ENCODE results near the gene SZT2.
"Not testable (repeated sequence)": the region's sequence is repeated elsewhere in the genome, so short reads cannot be mapped to it uniquely, and the experiment has no call there.

The SZT2 gene

DNA sequence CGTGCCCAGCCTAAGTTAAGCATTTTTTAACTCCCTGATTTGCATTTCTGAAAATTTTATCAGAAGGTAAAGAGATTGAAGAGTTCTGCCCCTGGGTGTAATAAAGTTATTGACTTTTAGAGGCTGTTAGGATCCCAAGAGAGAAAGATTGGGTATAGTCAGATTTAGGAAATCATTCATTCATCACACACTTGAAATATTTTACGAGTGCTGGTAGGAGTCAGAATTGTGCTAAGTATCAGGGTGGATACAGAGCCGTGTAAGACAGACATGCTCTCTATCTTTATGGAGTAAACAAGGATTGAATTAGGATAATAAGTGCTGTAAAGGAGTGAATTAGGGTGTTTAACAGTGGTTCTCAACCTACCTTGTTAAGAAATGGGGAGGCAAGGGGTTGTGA lies 3.0 kb downstream of the SZT2 start:
- DNase-seq: no peak

- no peak for DNase-seq
Measured at GRCh38 chr1:43395523-43395922, 5.8 kb downstream of the SZT2 start.

DNA sequence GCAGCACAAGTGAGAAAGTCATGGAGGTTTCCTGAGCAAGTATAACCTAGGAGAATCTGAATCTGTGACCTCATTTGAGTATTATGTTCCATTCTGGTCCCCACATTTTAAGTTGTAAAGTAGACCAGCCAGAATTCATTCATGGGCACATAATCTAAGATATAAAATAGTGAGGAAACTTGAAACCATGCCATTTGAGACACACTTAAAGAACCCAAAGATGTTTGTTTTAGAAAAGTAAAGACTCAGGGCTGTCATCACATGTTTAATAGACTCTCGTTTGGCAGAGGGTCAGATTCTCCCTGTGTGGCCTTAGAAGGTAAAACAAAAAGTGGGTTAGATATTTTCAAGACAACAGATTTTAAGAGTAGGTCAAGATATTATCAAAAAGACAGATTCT lies 6.4 kb downstream of the SZT2 start:
- no peak for DNase-seq

DNA sequence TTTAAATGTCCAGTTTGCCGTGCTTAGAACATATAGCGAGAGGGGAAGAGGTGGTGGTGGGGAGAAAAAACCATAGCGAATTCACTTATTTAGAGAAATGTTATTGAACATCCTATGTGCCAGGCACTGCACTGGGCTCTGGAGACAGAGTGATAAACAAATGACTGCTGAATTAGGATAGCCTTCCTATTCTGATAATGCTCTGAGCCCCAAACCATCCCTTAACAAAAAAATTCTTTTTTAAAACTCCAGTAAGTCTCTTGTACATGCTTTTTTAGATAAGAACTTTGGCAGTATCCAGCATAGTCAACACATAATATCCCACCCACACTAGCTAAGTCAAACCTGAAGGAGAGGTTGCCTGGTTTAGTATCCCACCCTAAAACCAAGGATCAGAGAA lies 8.5 kb downstream of the SZT2 start:
- no peak for DNase-seq

DNA sequence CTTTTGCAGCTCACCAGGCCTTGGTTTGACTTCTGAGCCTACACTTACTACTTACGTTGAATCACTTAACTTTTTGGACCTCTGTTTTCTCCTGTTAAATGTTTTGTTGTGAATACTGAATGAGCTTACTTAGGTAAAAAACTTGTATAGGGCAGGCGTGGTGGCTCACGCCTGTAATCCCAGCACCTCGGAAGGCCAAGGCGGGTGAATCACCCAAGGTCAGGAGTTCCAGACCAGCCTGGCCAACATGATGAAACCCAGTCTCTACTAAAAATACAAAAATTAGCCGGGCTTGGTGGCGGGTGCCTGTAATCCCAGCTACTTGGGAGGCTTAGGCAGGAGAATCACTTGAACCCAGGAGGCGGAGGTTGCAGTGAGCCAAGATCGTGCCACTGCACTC lies 10.7 kb downstream of the SZT2 start:
- not testable (repeated sequence) for DNase-seq

DNA sequence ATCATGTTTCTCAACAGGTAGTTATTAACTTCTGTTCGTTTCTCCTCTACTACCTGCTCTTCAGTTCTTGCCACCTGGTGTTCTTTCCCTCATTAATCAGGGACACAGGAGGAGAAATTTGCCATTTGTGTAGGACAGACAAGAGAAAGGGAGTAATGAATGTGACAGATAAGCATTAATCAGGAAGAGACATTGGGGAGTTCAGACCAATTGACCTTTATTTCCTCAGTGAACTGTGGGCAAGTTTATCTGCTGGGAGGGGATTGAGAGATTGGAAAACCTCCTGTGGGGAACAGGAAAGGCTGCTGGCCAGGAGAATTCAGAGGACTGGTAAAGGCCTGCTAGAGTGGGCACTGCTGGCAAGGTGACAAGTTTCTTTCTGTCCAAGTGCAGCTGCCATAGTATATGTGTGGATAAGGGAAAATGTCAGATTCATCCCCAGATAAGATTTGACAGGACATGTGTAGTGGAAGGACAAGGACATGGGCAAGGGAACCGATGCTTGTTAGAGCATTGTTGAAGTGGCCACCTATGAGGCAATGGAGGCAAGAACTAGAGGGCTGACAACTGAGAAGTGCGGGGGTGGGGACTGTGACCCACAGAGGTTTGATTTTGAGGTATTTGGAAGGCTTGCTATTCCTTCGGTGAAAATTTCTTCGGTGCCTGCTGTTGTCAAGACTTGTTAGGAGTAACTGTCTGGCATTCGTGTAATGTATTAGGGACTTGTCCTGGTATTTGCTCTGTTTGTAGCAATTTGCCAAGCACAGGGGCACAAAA lies 12.6 kb downstream of the SZT2 start:
- no peak for DNase-seq

DNA sequence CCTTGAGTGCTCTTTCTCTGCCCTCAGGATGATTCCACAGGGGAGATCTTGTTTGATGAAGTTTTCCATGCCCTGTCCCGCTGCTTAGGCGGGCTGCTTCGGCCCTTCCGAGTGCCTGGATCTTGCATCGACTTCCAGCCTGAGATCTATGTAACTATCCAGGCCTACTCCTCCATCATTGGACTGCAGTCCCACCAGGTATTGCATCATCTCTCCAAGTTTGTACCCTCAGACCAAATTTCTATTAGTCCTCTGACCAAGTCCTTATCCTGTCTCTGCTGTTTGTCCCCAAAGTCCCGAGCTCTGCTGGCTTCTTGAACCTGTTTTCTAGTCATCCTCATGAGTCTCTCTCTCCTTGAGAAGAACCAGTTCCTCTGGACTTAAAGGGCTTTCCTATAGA lies 14.7 kb downstream of the SZT2 start:
- no peak for DNase-seq

GRCh38 chr1:43405219-43405875 lies 15.6 kb downstream of the SZT2 start:
- DNase-seq: no peak

DNA sequence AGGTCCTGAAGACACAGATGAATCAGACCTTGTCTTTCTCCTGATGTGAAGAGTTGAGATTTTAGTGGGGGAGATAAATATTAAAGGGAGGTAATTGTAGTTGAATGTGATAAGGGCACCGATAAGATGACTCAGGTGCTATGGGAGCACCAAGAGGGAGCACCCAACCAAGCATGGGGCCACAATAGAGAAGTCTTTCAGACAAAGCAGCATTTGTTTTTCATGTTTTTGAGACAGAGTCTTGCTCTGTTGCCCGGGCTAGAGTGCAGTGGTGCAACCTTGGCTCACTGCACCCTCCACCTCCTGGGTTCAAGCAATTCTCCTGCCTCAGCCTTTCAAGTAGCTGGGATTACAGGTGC lies 16.2 kb downstream of the SZT2 start:
- DNase-seq: no peak

DNA sequence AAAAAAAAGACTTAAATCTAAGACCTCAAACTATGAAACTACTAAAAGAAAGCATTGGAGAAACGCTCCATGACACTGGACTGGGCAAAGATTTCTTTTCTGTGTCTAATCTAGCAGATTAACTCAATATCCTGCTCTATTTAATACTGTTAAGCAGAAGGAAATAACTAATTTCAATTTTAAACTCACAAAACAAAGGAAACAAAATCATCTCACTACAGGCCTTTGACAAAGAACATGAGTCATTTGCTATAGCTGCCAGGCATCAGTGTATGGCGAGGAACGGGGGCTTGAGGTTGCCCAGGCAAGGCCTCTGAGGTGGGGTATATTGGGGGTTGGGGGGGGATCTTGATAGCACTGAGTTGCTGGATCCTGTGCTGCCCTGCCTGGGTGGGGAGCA lies 20.9 kb downstream of the SZT2 start:
- no peak for DNase-seq

GRCh38 chr1:43413426-43413825 lies 23.7 kb downstream of the SZT2 start:
- DNase-seq: not testable (repeated sequence)

DNA sequence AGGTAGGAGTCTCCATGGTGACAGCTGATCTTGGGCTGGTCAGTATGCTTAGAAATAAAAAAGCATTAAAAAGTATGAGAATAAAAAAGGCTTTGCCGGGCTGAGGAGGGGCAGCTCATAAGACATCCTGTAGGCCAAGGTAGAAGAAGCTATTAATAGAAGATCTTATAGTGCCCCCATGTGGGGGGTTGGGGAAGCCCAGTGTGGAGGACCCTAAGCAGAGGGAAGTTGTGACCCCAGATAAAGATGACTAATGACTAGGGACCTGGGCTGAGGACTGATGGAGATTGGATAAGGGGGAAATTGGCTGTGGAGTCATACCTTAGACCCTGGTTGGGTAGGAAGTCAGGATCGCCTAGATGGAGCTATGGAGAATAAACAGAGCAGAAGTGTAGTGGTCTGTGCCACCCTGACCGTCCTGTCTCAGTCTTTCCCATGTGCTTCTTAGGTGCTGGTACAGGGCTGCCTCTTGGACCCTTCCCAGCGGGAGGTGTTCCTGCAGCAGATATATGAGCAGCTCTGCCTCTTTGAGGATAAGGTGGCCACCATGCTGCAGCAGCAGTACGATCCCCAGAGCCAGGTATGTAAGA lies 25.0 kb downstream of the SZT2 start:
- peak; percentile 63 for DNase-seq

- no peak for DNase-seq
Measured at GRCh38 chr1:43415901-43416300, 26.2 kb downstream of the SZT2 start.

- no peak for DNase-seq
Measured at GRCh38 chr1:43418858-43419257, 29.2 kb downstream of the SZT2 start.

GRCh38 chr1:43419627-43420425 lies 30.1 kb downstream of the SZT2 start:
- no peak for DNase-seq

DNA sequence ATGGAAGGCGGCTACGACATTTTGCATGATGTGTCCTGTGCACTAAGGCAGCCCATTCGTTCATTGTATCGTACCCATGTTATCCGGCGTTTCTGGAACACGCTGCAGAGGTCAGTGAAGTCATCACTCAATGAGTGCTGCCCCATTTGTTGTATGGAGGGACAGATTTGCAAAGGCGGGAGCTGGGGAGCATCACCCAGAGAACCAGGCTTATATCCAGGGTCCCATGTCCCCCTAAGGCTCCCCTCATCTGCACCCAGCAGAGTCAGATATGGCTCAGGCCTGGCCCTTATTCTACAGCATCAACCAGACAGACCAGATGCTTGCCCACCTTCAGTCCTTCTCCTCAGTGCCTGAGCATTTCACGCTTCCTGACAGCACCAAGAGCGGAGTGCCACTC lies 31.2 kb downstream of the SZT2 start:
- DNase-seq: no peak

- no peak for DNase-seq
Measured at GRCh38 chr1:43421396-43421795, 31.7 kb downstream of the SZT2 start.

DNA sequence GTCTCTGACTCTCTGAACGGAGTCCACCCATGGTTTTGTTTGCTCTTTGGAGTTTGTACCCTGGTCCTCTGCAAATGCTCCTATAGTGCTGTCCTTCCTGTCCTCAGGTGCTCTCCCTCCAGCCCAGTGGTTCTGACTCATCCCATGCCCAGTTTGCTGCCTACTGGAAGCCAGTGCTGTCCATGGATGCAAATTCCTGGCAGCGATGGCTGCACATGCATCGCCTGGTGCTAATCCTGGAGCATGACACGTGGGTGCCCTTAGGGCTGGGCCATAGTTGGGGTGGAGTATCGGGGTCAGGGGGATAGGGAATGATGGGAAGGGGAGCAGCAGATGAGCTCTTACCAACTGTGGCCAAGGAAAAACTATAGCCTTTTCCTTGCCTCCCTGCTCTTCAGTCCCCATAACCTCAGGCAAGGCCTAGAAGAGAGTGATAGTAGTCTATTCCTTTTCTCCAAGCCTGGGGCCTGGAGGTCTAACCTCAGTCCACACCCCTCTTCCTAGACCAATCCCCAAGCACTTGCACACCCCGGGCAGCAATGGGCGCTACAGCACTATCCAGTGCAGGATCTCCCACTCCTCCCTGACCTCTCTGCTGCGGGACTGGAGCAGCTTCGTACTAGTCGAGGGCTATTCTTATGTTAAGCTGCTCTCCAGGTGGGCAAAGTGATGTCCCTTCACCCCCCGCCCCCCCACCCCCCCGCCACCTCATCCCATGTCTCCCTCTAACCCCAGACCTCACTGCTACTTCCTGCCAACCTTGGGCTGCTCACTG lies 32.5 kb downstream of the SZT2 start:
- no peak for DNase-seq

DNA sequence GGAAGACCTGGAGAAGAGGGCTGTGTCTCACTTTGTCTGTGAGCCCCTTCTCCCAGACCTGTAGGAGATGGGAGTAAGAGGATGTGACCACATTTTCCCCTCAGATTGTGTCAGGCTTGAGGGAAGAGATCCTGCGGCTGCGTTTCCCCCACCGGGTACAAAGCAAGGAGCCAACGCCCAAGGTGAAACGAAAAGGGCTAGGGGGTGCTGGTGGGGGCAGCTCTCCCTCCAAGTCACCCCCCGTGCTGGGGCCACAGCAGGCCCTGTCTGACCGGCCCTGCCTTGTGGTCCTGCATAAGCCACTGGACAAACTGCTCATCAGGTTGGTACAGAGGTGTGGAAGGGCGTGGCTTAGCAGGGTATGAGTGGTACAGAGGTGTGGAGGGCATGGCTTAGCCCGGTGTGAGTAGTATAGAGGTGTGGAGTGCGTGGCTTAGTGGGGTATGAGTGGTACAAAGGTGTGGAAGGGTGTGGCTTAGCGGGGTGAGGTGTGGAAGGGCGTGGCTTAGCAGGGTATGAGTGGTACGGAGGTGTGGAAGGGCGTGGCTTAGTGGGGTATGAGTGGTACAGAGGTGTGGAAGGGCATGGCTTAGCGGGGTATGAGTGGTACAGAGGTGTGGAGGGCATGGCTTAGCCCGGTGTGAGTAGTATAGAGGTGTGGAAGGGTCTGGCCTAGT lies 33.4 kb downstream of the SZT2 start:
- DNase-seq: no peak

GRCh38 chr1:43423672-43424550 lies 34.2 kb downstream of the SZT2 start:
- DNase-seq: no peak

- no peak for DNase-seq
Measured at GRCh38 chr1:43425045-43425444, 35.3 kb downstream of the SZT2 start.

All from activated CD8-positive, alpha-beta memory T cell treated with anti-CD3 and anti-CD28 coated beads, Interleukin-2, amount 50 U/mL, for 48 hours (primary cell).